NCI-H526 (cell line): Measurements from ENCODE around the gene UBE2E2.
"Not testable (repeated sequence)": the region's sequence is repeated elsewhere in the genome, so short reads cannot be mapped to it uniquely, and the experiment has no call there.

Experiments used
- DNase-seq, 2 experiments: peaks; one replicate each; lab custom pipeline; 2025; lab: John Stamatoyannopoulos, UW

UBE2E2 gene

GRCh38 chr3:23202921-23203707 lies at the start of gene UBE2E2:
Gene UBE2E2, plus strand, starts transcription at chr3:23203327.
- peak; percentile 19 to 81 for DNase-seq

- no peak for DNase-seq
Observed at GRCh38 chr3:23153436-23153835, 49.7 kb upstream of the UBE2E2 start.

GRCh38 chr3:23157331-23157730 lies 45.8 kb upstream of the UBE2E2 start:
- no peak for DNase-seq

DNA sequence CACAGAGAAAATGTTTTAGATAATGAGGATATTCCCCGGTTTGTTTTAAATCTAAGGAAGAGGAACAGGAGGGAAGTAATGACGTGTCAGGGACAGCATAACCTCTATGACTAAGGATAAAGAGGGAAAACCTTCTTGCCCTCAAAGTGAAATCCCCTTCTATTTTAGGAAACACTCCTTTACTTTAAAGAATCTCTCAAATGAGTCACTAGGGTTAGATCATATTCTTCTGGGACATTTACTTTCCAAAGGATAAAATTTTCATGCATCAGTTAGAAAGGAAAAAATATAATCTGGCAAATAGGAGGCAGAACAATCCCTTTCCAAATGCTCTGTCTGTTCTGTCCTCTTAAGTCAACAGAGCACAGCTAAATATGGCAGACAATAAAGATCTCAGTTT lies 43.2 kb upstream of the UBE2E2 start:
- no peak for DNase-seq

DNA sequence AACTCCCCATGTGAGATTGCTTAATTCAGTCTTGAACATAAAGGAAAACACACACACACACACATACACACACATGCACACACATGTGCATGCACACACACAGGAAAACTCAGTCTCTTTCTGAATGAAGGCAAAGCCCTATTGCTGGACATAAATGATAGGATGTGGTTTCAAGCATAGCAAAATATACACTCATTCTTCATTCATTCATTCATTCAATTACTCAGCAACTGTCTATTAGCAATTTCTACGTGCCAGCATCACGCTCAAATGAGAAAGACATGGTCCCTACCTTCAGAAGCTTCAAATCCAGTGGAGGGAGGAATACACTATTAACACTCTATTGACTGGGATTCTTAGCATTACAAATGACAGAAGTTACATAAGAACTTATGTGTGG lies 41.8 kb upstream of the UBE2E2 start:
- no peak for DNase-seq

DNA sequence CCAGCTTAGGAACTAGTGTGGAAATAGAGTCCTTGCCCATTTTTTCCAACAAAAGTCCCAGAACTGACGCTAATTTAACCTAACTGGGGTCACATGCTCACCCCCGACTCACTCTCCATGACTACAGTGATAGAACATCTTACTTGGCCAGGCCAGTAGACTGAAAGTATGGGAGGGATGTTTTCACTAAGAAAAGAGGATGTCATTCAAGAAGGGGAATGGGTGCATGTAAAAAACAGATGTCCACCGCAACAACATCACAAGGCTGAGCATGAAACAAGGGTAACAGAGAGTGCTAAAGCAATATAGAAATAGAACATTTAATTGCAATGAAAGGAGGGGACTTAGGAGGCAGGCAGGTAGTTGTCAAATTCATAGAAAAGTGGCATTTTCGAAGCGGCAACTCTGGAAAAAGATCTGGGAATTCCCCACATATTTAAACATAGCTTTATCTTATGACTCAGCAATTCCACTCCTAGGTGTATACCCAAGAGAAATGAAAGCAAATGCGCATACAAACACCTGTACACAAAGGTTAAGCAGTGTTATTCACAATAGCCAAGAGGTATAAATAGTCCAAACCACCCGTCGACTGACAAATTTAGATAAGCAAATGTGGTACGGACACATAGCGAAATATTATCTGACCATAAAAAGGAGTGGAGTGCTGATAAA lies 41.1 kb upstream of the UBE2E2 start:
- no peak for DNase-seq

- no peak for DNase-seq
Observed at GRCh38 chr3:23162934-23163333, 40.2 kb upstream of the UBE2E2 start.

DNA sequence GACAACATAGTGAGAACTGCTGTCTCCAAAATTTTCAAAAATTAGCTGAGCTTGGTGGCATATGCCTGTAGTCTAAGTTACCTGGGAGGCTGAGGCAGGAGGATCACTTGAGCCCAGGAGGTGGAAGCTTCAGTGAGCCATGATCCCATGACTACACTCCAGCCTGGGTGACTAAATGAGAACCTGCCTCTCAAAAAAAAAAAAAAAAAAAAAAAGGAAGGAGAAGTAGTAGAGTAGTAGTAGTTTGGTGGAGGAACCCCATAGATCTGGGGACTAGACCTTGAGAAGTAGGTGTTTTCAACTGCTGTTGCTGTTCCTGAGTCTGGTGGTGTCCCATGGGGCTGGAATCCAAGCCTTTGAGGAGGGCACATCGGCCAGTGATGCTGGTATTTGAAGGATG lies 38.4 kb upstream of the UBE2E2 start:
- DNase-seq, result no peak

GRCh38 chr3:23165571-23165970 lies 37.6 kb upstream of the UBE2E2 start:
- DNase-seq, result no peak

DNA sequence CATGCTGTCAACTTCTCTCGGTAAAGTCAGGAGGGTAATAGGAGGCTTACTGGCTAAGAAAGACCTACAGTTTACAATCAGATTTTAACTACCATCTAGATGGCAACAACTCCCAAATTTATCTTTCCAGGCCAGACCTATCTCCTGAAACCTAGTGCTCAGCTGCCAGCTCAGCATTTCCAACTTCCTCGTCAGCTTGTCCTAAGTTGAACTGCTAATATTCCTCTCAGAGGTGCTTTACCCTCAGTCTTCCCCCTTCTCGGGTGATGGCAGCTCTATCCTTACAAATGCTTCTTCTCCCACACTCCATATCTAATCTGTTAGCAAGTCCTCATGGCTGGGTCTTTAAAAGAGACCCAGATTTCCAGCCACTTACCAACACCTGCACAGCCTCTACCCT lies 36.9 kb upstream of the UBE2E2 start:
- no peak for DNase-seq

GRCh38 chr3:23166845-23167244 lies 36.3 kb upstream of the UBE2E2 start:
- no peak for DNase-seq

- DNase-seq, result no peak
Observed at GRCh38 chr3:23169551-23169950, 33.6 kb upstream of the UBE2E2 start.

- DNase-seq, result no peak
Observed at GRCh38 chr3:23170291-23170690, 32.8 kb upstream of the UBE2E2 start.

DNA sequence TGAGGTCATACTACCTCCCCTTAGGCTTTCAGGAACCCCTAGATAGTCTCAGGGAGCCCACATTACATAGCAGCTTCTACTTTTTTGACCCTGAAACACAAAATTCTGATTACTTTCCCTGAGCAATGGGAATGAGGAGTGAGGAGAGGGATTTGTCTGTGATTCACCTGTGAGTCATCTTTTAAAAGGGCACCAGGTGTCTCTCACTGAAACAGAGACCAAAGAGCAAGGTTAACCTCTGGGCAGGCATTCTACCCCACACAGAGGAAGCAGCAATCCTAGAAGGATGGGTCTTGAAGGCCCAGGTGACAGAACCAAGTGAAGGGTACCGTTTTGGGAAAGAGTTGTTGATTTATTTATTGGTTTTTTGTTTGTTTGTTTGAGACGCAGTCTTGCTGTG lies 31.1 kb upstream of the UBE2E2 start:
- no peak for DNase-seq

DNA sequence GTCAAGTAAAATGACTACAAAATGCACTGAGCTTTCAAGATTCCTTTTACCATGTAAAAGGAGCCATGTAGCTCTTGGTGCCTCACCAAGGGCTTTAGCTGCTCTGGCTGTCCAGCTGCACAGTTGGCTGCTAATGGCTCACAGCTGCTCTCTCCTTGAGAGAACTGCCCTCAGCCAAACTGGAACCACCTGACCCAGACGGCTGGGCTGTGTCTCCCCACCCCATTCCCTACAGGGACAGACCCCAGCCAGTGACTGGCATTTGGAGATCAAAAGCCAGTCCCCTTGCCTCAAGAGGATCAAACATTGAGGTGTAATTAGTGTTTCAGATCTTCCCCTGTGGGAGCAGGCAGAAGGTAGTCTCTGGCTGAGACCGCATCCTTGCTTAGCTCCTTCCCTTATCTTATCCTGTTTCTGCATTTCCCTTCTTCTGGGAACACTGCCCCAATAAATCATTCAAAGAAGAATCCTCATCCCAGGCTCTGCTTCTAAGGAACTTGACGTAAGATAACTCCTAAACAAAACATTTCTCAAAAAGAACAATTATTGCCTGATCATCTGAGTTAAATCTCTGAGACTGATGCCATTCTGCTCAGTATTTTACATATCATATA lies 28.6 kb upstream of the UBE2E2 start:
- no peak for DNase-seq

- DNase-seq, result no peak
Observed at GRCh38 chr3:23175341-23176083, 27.6 kb upstream of the UBE2E2 start.

DNA sequence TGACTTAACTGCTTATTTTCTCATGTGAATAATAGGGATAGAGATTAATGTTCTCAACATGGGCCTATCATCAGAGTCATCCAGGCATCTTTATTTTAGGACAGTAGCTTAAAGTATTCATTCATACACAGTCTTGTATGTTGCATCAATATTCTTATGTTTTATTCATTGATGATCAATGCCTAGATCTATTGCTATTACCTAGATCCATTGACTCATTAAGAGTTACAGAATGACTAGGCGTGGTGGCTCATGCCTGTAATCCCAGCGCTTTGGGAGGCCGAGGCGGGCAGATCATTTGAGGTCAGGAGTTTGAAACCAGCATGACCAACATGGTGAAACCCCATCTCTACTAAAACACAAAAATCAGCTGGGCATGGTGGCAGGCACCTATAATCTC lies 26.3 kb upstream of the UBE2E2 start:
- DNase-seq, result not testable (repeated sequence)

- no peak for DNase-seq
Observed at GRCh38 chr3:23182996-23183513, 20.1 kb upstream of the UBE2E2 start.

DNA sequence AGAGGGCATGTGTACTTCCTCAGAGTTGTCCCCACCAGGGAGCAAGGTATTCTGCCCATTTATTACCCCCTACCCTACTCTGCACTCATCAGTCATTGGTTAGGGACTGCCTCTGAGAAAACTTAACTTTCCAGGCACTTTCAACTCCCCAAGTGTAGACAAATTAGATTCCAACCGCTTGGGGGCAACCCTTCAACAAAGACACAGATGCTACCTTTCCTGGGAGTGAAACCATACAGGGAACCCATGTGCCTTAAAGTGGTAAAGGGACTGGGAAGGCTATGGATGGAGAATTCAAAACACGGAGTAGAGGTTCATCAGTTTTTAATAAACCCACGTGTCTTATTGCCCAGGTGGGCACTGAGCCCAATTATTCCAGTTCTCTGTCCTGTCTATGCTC lies 19.4 kb upstream of the UBE2E2 start:
- peak; percentile 28 to 74 for DNase-seq

- no peak for DNase-seq
Observed at GRCh38 chr3:23185861-23186260, 17.3 kb upstream of the UBE2E2 start.

GRCh38 chr3:23189187-23189586 lies 13.9 kb upstream of the UBE2E2 start:
- DNase-seq, result no peak

DNA sequence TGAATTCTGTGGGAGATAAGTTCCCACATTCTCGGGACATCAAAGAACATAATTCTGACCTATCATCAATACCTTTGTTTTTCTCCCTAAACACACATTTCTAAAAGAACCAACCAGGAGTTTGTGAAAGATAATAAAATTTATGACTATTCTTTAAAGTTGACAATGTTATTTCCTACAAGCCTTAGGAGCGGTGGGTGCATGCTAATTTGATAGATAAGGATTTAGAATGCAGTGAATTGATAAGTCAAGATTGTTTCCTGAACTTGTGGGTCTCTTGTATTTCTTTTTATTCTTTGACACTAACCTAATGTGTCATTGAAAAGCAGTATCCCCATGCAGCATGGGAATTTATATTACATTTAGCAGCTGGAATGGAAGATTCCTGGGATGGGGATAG lies 10.3 kb upstream of the UBE2E2 start:
- no peak for DNase-seq
